HFF-Myc (cell line): ENCODE results near the gene KCNJ1.

Experiments
- DNase-seq: peaks from one replicate; pipeline ENCODE4 v3.0.0-alpha.2; 2011; ENCODE audit warnings: low read depth; ENCODE audit errors: extremely low read depth
- H3K4me3 ChIP-seq: replicated peaks from 2 replicates; pipeline ENCODE4 v1.5.1; 2011; ENCODE audit warnings: low read depth, mild to moderate bottlenecking, control low read depth, low read length
- TF ChIP-seq, protein P1 (sequence below): IDR thresholded peaks from 2 replicates; pipeline ENCODE4 v1.5.1; 2012; ENCODE audit warnings: mild to moderate bottlenecking, low read depth, low read length, control low read depth; ENCODE audit errors: missing control alignments

KCNJ1 gene

DNA sequence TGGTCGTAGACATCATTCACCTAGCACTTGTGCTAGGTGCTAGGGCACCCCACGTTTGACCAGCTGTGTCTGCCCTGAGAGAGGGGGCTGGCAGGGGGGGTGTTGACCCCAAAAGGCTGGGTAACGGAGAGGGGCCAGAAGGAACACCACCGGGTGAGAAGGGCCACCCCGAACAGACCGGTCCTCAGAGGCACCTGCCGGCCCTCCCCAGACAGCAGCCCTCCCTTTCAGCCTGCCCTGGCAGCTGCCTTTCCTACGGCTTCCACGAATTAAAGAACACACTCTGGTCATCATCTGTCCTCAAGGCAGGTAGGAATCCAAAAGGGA is 23.1 kb upstream of the KCNJ1 start:
- peak overlapping the region; percentile 41 for H3K4me3 ChIP-seq
- TF ChIP-seq, protein P1, sequence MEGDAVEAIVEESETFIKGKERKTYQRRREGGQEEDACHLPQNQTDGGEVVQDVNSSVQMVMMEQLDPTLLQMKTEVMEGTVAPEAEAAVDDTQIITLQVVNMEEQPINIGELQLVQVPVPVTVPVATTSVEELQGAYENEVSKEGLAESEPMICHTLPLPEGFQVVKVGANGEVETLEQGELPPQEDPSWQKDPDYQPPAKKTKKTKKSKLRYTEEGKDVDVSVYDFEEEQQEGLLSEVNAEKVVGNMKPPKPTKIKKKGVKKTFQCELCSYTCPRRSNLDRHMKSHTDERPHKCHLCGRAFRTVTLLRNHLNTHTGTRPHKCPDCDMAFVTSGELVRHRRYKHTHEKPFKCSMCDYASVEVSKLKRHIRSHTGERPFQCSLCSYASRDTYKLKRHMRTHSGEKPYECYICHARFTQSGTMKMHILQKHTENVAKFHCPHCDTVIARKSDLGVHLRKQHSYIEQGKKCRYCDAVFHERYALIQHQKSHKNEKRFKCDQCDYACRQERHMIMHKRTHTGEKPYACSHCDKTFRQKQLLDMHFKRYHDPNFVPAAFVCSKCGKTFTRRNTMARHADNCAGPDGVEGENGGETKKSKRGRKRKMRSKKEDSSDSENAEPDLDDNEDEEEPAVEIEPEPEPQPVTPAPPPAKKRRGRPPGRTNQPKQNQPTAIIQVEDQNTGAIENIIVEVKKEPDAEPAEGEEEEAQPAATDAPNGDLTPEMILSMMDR: no peak
- DNase-seq: no peak

DNA sequence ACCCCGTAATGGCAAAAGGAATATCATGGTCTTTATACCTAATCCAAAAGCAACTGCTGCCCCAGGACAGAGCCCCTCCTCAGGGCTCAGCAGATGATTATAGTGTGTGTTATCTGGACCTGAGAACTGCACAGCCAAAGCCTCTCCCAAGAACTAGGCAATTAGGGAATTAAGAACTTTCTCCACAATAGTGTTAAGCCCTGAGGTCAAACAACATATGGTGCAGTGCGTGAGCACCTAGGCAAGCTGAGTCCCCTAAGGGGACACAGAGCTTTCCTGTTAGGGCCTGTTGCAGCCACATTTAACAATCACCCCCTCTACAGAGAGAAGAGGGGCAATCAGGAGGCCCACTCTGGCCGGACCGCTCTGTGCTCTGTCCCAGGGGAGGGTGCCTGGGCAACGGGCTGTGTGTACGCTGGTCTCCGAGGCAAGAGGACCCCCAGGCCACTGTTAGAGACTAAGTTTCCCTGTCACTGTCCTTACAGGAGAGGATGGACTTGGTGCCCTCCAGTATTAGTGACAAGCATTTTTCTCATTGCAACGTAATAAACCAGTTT is 22.6 kb upstream of the KCNJ1 start:
- no peak overlapping the region for H3K4me3 ChIP-seq
- DNase-seq: no peak
- TF ChIP-seq, protein P1: no peak

DNA sequence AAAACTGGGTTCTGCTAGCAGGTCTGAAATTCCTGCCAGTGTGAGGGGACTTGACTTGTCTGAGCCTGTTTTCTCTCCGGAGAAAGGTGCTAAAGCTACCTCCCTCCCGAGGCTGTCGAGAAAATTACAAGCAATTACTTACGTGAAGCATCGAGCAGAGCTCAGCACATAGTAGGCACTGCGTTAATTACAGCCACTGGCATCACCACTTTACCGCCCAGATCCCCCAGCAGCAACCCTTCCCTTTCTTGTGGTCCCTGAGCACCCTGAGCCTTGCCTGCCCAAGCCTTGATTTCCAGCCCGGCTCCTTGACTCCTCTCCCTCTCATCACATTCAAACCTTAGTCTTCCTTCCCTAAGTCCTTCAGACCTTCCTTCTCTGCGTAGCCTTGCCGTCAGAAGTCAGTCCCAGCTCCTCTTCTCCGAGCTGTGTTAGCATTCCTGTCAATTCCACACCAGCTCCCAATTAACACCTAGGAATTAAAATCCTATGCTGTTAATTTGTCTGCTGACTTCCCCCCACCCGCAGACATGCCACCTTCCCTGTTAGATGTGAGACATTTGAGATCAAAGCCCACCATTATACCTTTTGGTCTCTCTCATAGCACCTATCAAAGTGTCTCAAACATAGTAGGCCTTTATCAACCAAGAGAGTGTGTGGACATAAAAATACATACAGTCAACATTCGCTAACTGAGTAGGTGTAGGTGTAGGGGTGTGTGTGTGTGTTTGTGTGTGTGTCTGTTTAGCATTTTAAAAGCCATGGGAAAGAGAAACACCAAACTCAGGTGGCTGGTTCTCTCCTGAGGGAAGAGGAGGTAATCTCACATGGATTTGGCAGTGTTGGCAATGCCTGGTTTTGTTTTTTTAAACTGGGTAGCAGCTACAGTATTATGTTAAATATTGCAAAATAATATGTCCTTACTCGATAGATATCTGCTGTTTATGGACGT is 21.2 kb upstream of the KCNJ1 start:
- no peak overlapping the region for H3K4me3 ChIP-seq
- TF ChIP-seq, protein P1: no peak
- DNase-seq: no peak

DNA sequence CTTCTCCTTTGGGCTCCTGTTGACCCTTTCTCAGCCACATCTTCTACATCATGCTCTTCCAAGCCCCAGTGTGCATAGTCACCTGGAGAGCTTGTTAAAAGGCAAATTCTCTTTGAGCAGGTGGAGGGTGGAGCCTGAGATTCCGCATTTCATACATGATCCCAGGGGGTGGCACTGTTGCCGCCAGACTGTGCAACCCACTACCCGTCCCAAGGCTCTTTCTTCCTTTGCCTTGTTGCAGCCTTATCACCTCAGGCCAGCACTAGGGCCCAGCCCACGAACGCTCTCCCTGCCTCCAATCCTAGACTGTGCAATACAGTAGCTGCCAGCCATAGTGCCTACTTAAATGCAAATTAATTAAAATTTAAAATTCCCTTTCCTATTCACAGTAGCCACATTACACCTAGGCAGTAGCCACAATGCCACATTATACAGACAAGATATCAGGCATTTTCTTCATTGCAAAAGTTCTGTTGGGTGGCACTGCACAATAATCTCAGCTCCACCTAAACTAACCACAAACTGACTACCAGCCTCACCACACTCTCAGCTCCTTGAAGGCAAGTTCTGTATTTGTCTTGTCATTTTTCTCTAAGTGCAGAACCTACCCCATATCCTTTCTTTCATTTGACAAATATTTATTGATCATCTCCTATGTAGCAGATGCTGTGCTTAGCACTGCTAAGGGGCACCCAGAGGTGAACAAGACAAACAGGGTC is 19.5 kb upstream of the KCNJ1 start:
- H3K4me3 ChIP-seq: no peak overlapping the region
- no peak for DNase-seq
- TF ChIP-seq, protein P1: peak; percentile 43

DNA sequence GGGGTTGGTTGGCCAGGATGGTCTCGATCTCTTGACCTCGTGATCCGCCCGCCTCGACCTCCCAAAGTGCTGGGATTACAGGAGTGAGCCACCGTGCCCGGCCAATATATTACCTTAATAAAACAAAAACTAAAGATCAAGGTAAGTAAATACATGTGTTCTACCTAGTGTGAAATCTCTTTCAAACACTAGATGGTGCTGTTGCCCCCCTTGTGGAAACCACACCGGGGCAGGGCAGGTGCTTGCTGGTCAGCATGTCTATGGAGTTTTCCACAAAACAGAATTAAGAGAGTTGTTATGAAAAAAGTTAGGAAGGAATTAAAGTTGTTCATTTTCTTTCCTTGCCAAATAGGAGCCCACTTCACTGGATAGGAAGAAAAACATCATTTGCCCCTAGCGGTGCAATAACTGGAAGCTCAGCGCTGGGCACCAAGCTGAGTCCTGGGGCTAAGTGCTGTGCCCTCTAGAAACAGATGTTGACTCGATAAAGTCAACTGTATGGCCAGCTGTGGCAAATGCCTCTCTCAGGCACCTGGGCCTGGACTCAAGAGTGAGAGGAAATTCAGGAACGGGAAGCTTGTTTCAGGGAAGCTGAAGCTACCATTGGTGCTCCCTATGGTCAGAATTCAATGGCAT is 17.7 kb upstream of the KCNJ1 start:
- peak; percentile 52 for DNase-seq
- TF ChIP-seq, protein P1: peak; percentile 66

DNA sequence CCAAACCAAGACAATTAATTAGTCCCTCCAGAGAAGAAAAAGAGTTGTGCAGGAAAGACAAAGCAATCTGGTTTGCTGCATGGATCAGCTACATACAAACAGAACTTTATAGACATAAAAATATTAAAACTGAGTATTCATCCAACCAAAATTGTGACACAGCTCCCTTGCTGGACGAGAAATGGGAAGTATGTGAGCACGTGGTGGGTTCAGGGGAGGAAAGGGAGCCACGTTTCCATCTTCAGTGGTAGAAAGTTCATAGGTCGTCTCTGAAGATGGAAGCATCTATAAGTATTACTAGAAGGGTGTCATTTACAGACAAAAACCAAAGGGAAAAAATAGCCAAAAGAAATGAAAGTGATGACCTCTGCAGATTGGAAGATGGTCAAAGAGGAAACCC is 17.0 kb upstream of the KCNJ1 start:
- no peak for DNase-seq
- TF ChIP-seq, protein P1: no peak
- no peak overlapping the region for H3K4me3 ChIP-seq

More for the DNA sequence above, 17.7 kb upstream of the KCNJ1 start:
- no peak overlapping the region for H3K4me3 ChIP-seq
